ENCODE data around the gene TWIST2.

The TWIST2 gene

GRCh38 chr2:238873381-238873801 lies 25.5 kb downstream of the TWIST2 start:
- DNase-seq (ENCODE audit: low spot score): no peak

- DNase-seq (ENCODE audit: low spot score): no peak
Measured at GRCh38 chr2:238873841-238874240, 26.0 kb downstream of the TWIST2 start.

GRCh38 chr2:238874330-238875050 lies 26.6 kb downstream of the TWIST2 start:
- DNase-seq (ENCODE audit: low spot score): no peak

- DNase-seq (ENCODE audit: low spot score): no peak
Measured at GRCh38 chr2:238875101-238875470, 27.2 kb downstream of the TWIST2 start.

- no peak for DNase-seq (ENCODE audit: low spot score)
Measured at GRCh38 chr2:238875471-238876231, 27.8 kb downstream of the TWIST2 start.

- DNase-seq (ENCODE audit: low spot score): no peak
Measured at GRCh38 chr2:238876232-238876630, 28.3 kb downstream of the TWIST2 start.

- DNase-seq (ENCODE audit: low spot score): no peak
Measured at GRCh38 chr2:238878051-238878735, 30.3 kb downstream of the TWIST2 start.

GRCh38 chr2:238879043-238879442 lies 31.2 kb downstream of the TWIST2 start:
- no peak for DNase-seq (ENCODE audit: low spot score)

GRCh38 chr2:238879621-238880377 lies 31.9 kb downstream of the TWIST2 start:
- no peak for DNase-seq (ENCODE audit: low spot score)

GRCh38 chr2:238881353-238882081 lies 33.6 kb downstream of the TWIST2 start:
- DNase-seq (ENCODE audit: low spot score): no peak

- no peak for DNase-seq (ENCODE audit: low spot score)
Measured at GRCh38 chr2:238882082-238882755, 34.3 kb downstream of the TWIST2 start.

- DNase-seq (ENCODE audit: low spot score): no peak
Measured at GRCh38 chr2:238883421-238883901, 35.6 kb downstream of the TWIST2 start.

- no peak for DNase-seq (ENCODE audit: low spot score)
Measured at GRCh38 chr2:238884122-238884811, 36.4 kb downstream of the TWIST2 start.

- no peak for DNase-seq (ENCODE audit: low spot score)
Measured at GRCh38 chr2:238884812-238885408, 37.0 kb downstream of the TWIST2 start.

GRCh38 chr2:238886453-238887094 lies 38.7 kb downstream of the TWIST2 start:
- no peak for DNase-seq (ENCODE audit: low spot score)

GRCh38 chr2:238887616-238888015 lies 39.7 kb downstream of the TWIST2 start:
- no peak for DNase-seq (ENCODE audit: low spot score)

- no peak for DNase-seq (ENCODE audit: low spot score)
Measured at GRCh38 chr2:238888781-238889180, 40.9 kb downstream of the TWIST2 start.

GRCh38 chr2:238890131-238890530 lies 42.2 kb downstream of the TWIST2 start:
- DNase-seq (ENCODE audit: low spot score): no peak
